Thyroid gland (tissue), 4 donors: ENCODE data around the gene RCC2. TPM values are rescaled to one million over a fixed set of nuclear protein-coding genes. Genes with fewer than 3 reads are reported as not detected.
"Not testable (repeated sequence)": the region's sequence is repeated elsewhere in the genome, so short reads cannot be mapped to it uniquely, and the experiment has no call there.

ENCODE experiments used
- DNase-seq, 2 donors: peaks; one replicate each; pipeline ENCODE4 v3.0.0-alpha.2; 2019
- H3K27ac ChIP-seq, 3 donors: fragments of 200-600 bp; sonication (generic); 1 replicate in 2 of 3; 2 replicates in 1 of 3; pipeline ENCODE4 v1.5.1; 2016 to 2019; ENCODE audit warnings: mild to moderate bottlenecking in 1 of 3, moderate library complexity in 1 of 3
- H3K27me3 ChIP-seq: fragments of 200-600 bp; sonication (generic); one replicate; pipeline ENCODE4 v1.5.1; 2019
- H3K36me3 ChIP-seq, 2 donors: fragments of 200-600 bp; sonication (generic); one replicate each; pipeline ENCODE4 v1.5.1; 2016 to 2019
- H3K4me1 ChIP-seq, 2 donors: fragments of 200-600 bp; sonication (generic); one replicate each; pipeline ENCODE4 v1.5.1; 2017 to 2019
- H3K4me3 ChIP-seq, 3 donors: fragments of 200-600 bp; sonication (generic); replicated peaks in 1 of 3; 1 replicate in 2 of 3; 2 replicates in 1 of 3; pipeline ENCODE4 v1.5.1; 2016; ENCODE audit warnings: mild to moderate bottlenecking in 1 of 3
- H3K9me3 ChIP-seq: fragments of 200-600 bp; sonication (generic); one replicate; pipeline ENCODE4 v1.5.1; 2017
- CTCF ChIP-seq, 6 experiments: fragments of 200-600 bp in 3 of 6; fragments of 450-650 bp in 3 of 6; sonication (generic) in 3 of 6; IDR thresholded peaks; one replicate each; pipeline ENCODE4 v1.5.1; 2016 to 2019; ENCODE audit warnings: antibody characterized with exemption in 6 of 6, mild to moderate bottlenecking in 2 of 6, inconsistent platforms in 1 of 6, moderate library complexity in 1 of 6
- POLR2A ChIP-seq, 2 donors: fragments of 450-650 bp; IDR thresholded peaks; one replicate each; pipeline ENCODE4 v1.6.1; 2017; ENCODE audit warnings: antibody characterized with exemption in 2 of 2, mild to moderate bottlenecking in 2 of 2, moderate library complexity in 1 of 2
- WGBS, 2 donors: methylation state at CpG; one replicate each; pipeline ENCODE4 v1.1.5; 2017; 5-methylcytosine and 5-hydroxymethylcytosine counted together
- intact Hi-C: fragments of 100-400 bp; cut with DNase I; formaldehyde crosslinking; loops from one replicate; pipeline ENCODE4 v1.15.1; 2023
- total RNA-seq, 4 donors: library from RNA; depleted of rRNA; stranded (reverse); fragments of >200 nt; gene quantifications; one replicate each; pipeline ENCODE4 v1.2.3, GENCODE V29; 2016

RCC2 gene
- total RNA-seq, result 10 to 100 TPM; 20.3 to 35.1 (median 27.7) TPM

DNA sequence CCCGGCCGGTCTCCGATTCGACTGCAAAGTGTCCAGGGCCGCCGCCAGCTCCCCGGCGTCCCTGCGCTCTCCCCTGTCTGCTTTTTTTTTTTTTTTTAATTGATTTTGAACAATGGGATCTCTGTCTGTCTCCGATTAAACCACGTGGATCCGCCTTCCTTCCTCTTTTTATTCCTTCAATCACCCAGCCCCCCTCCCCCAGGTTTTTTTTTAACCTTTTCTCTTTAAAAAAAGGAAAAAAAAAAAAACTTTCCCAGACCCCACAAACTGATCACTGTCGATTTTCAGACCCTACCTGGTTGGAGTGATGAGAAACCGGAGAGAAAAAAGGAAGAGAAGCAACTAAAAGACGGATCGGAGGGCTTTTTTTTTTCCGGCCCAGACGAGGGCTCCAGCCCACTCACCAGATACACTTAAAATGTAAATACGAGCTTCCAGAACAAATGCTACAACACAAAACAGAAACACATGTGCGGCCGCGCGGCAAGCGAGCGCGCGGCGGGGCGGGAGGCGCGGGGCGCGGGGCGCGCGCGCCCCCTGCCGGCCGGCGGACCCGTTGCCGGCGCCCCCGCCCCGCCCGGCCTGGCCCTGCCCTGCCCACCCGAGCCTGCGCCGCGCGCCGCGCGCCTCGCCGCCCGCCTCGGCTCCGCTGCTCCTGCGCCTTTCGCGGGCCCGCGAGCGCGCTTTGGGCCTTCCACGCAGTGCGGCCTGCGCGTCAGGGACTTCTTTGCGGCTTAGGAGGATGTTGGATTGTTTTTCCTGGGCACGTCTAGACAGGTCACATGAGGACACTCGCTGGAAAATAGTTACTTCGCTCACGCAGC is at the start of gene RCC2:
TSS of gene RCC2 (minus strand) at position 428 of the 824 bp plus-strand sequence. CDS start 1,163 bp downstream, outside the sequence.
- H3K4me3 ChIP-seq, result peak within 1 kb of the TSS; percentile 49 to 80 (median 77)
- intact Hi-C loops, result no loop called here
- no peaks in the 10 kb centered on the region for H3K36me3 ChIP-seq
- TF ChIP-seq POLR2A (IDR thresholded peaks at IDR 0.05) (no peak), CTCF (IDR thresholded peaks at IDR 0.05) (peak in 2 of 6 experiments; percentile 14 to 25)
- H3K9me3 ChIP-seq, result no peaks in the 10 kb centered on the region
- peak within 1 kb of the TSS in 2 of 3 donors; percentile 73 to 82 for H3K27ac ChIP-seq
- peak; percentile 71 to 73 for DNase-seq
- peaks cover 17 to 21% of the 10 kb centered on the region in 2 donors for H3K4me1 ChIP-seq
- 0 to 1% methylated on average over 34 to 48 of the region's 75 CpGs for WGBS, 2 donors
- no peaks in the 10 kb centered on the region for H3K27me3 ChIP-seq

- DNase-seq, result no peak
- no peak overlapping the region for H3K4me3 ChIP-seq
- no peaks in the 10 kb centered on the region for H3K4me1 ChIP-seq
- H3K27ac ChIP-seq, result no peak overlapping the region
- H3K9me3 ChIP-seq, result no peaks in the 10 kb centered on the region
- H3K36me3 ChIP-seq, result no peaks in the 10 kb centered on the region
- no peak for TF ChIP-seq POLR2A (IDR thresholded peaks at IDR 0.05)
- no peak for TF ChIP-seq CTCF (IDR thresholded peaks at IDR 0.05)
- no peaks in the 10 kb centered on the region for H3K27me3 ChIP-seq
- intact Hi-C loops, result no loop called here
- WGBS, 2 donors, result 82% methylated on average over 9 of the region's 9 CpGs
Observed at GRCh38 chr1:17486242-17486641, 46.8 kb upstream of the RCC2 start.

- no peaks in the 10 kb centered on the region for H3K4me1 ChIP-seq
- intact Hi-C loops, result no loop called here
- H3K4me3 ChIP-seq, result no peak overlapping the region
- peak in 1 of 2 donors; percentile 28 for DNase-seq
- TF ChIP-seq CTCF (IDR thresholded peaks at IDR 0.05) (peak in 4 of 6 experiments; percentile 12 to 36 (median 27)), POLR2A (IDR thresholded peaks at IDR 0.05) (no peak)
- WGBS, 2 donors, result 65 to 68% methylated on average over 10 of the region's 10 CpGs
- no peaks in the 10 kb centered on the region for H3K36me3 ChIP-seq
- no peaks in the 10 kb centered on the region for H3K27me3 ChIP-seq
- H3K9me3 ChIP-seq, result no peaks in the 10 kb centered on the region
- H3K27ac ChIP-seq, result no peak overlapping the region
Observed at GRCh38 chr1:17485281-17485680, 45.8 kb upstream of the RCC2 start.

- H3K4me1 ChIP-seq, H3K27me3 ChIP-seq, DNase-seq, H3K27ac ChIP-seq, H3K36me3 ChIP-seq, H3K9me3 ChIP-seq, H3K4me3 ChIP-seq, intact Hi-C loops: not testable (repeated sequence)
- 58 to 60% methylated on average over 10 of the region's 10 CpGs for WGBS, 2 donors
Observed at GRCh38 chr1:17481981-17482380, 42.5 kb upstream of the RCC2 start.

DNA sequence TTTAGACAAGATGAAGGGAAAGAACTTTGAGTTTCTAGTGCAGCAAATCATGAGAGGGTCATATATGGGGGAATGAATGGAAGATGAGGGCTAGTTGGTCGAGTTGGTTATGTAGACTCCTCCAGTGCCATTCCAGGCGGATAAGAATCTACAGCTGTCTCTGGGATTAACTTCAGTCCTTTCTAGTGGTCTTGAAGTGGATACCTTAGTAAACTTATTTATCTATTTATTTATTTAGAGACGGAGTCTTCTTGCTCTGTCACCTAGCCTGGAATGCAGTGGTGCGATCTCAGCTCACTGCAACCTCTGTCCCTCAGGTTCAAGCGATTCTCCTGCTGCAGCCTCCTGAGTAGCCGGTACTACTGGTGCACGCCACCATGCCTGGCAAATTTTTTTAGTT is 41.4 kb upstream of the RCC2 start:
- DNase-seq, result no peak
- intact Hi-C loops, result no loop called here
- 79 to 83% methylated on average over 7 of the region's 7 CpGs for WGBS, 2 donors

More for the DNA sequence above, 41.4 kb upstream of the RCC2 start:
- Histone ChIP-seq H3K9me3 (no peaks in the 10 kb centered on the region), H3K27ac (no peak overlapping the region), H3K4me1 (peaks cover 0 to 3% of the 10 kb centered on the region in 2 donors), H3K27me3 (no peaks in the 10 kb centered on the region), H3K4me3 (no peak overlapping the region), H3K36me3 (no peaks in the 10 kb centered on the region)
- TF ChIP-seq POLR2A (IDR thresholded peaks at IDR 0.05) (no peak), CTCF (IDR thresholded peaks at IDR 0.05) (no peak)
